OCI-LY7 (cell line): Measurements from ENCODE around the gene IRX4. TPM values are rescaled to one million over a fixed set of nuclear protein-coding genes. Genes with fewer than 3 reads are reported as not detected.

Experiments
- BruUV-seq: library from RNA; stranded (reverse); fragments of 400-500 nt; replicated peaks from 2 replicates; lab custom pipeline; 2021; lab: Mats Ljungman, UMichigan
- CTCF ChIA-PET: fragments of 300-600 bp; sonication (Branson Sonifier 250); formaldehyde crosslinking; loops from one replicate; lab custom pipeline; 2022; ENCODE audit warnings: antibody characterized with exemption; ENCODE audit not compliant: unreplicated experiment; lab: Charles Lee
- POLR2A ChIA-PET: fragments of 300-600 bp; sonication (Branson Sonifier 250); formaldehyde crosslinking; loops from one replicate; lab custom pipeline; 2022; ENCODE audit warnings: antibody characterized with exemption; lab: Charles Lee
- DNase-seq: peaks from one replicate; pipeline ENCODE4 v3.0.0-alpha.2; 2015; ENCODE audit warnings: low spot score
- H2AFZ ChIP-seq: fragments of 200-600 bp; sonication (generic), shearing (Covaris generic); 2 replicates; pipeline ENCODE4 v1.6.1; 2014; ENCODE audit warnings: mild to moderate bottlenecking, antibody characterized with exemption, low read length, moderate library complexity
- H3K27ac ChIP-seq: fragments of 200-600 bp; sonication (generic); 2 replicates; pipeline ENCODE4 v1.5.1; 2014; ENCODE audit warnings: mixed run types, low read depth, mild to moderate bottlenecking, moderate library complexity, low read length, inconsistent platforms; ENCODE audit not compliant: poor library complexity, severe bottlenecking
- H3K36me3 ChIP-seq: fragments of 200-600 bp; sonication (generic); 2 replicates; pipeline ENCODE4 v1.6.1; 2014; ENCODE audit warnings: mild to moderate bottlenecking, antibody characterized with exemption, low read length, moderate library complexity, mixed read lengths; ENCODE audit not compliant: insufficient read depth
- H3K4me1 ChIP-seq: fragments of 200-600 bp; sonication (generic); 2 replicates; pipeline ENCODE4 v1.5.1; 2014; ENCODE audit warnings: mild to moderate bottlenecking, low read length; ENCODE audit not compliant: insufficient read depth, poor library complexity, severe bottlenecking
- H3K4me2 ChIP-seq: fragments of 200-600 bp; sonication (generic); 2 replicates; pipeline ENCODE4 v1.6.1; 2014; ENCODE audit warnings: mild to moderate bottlenecking, low read length
- H3K4me3 ChIP-seq: fragments of 200-600 bp; sonication (generic); 2 replicates; pipeline ENCODE4 v1.5.1; 2014; ENCODE audit warnings: mild to moderate bottlenecking, low read depth, low read length; ENCODE audit not compliant: poor library complexity, severe bottlenecking
- H3K79me2 ChIP-seq: fragments of 200-600 bp; sonication (generic); 2 replicates; pipeline ENCODE4 v1.6.1; 2016; ENCODE audit warnings: low read depth, mild to moderate bottlenecking, low read length, moderate library complexity, mixed read lengths; ENCODE audit not compliant: insufficient read depth
- H3K9me2 ChIP-seq: fragments of 200-600 bp; sonication (generic); 2 replicates; pipeline ENCODE4 v1.6.1; 2016; ENCODE audit warnings: mild to moderate bottlenecking, low read length, mixed read lengths; ENCODE audit not compliant: insufficient read depth
- H3K9me3 ChIP-seq: fragments of 200-600 bp; sonication (generic); 2 replicates; pipeline ENCODE4 v1.6.1; 2014; ENCODE audit warnings: mild to moderate bottlenecking, mixed run types, low read length, mixed read lengths
- H4K20me1 ChIP-seq: fragments of 200-600 bp; sonication (generic); 2 replicates; pipeline ENCODE4 v1.6.1; 2014; ENCODE audit warnings: mild to moderate bottlenecking, antibody characterized with exemption, low read length, moderate library complexity, mixed read lengths; ENCODE audit not compliant: insufficient read depth
- CTCF ChIP-seq: fragments of 200-600 bp; sonication (generic); conservative IDR thresholded peaks from 2 replicates; pipeline ENCODE4 v1.5.1; 2014; ENCODE audit warnings: mild to moderate bottlenecking, antibody characterized with exemption, low read length, moderate library complexity, mixed read lengths
- EZH2phosphoT487 ChIP-seq: fragments of 200-600 bp; sonication (generic); IDR thresholded peaks from 2 replicates; pipeline ENCODE4 v1.6.1; 2018; ENCODE audit warnings: low read depth, borderline replicate concordance, mild to moderate bottlenecking, mixed run types, antibody characterized with exemption, low read length, moderate library complexity, mixed read lengths
- intact Hi-C: fragments of 100-400 bp; cut with micrococcal nuclease; formaldehyde crosslinking; loops from one replicate; pipeline ENCODE4 v1.10.0; 2022; ENCODE audit not compliant: unreplicated experiment
- total RNA-seq, 2 experiments: library from RNA; depleted of rRNA in 1 of 2; stranded (reverse); fragments of >200 nt in 1 of 2; shearing (Covaris generic) in 1 of 2; gene quantifications; 2 replicates each; pipeline ENCODE4 v1.2.3, GENCODE V29; 2014 to 2022

Gene IRX4
- total RNA-seq, 2 experiments from 2014 or later: not detected

- H3K4me1 ChIP-seq: no peaks in the 10 kb centered on the region
- no peak overlapping the region for H3K4me3 ChIP-seq
- H2AFZ ChIP-seq: no peak overlapping the region
- H3K9me3 ChIP-seq: no peaks in the 10 kb centered on the region
- H4K20me1 ChIP-seq: no peaks in the 10 kb centered on the region
- no peak overlapping the region for H3K27ac ChIP-seq
- no peak overlapping the region for H3K4me2 ChIP-seq
- DNase-seq: no peak
- H3K36me3 ChIP-seq: no peaks in the 10 kb centered on the region
- CTCF ChIA-PET: no interaction called here
- POLR2A ChIA-PET: no interaction called here
- no TSS peak for BruUV-seq
- no peak for TF ChIP-seq CTCF
- TF ChIP-seq EZH2phosphoT487: no peak
- H3K9me2 ChIP-seq: no peaks in the 10 kb centered on the region
- no peaks in the 10 kb centered on the region for H3K79me2 ChIP-seq
- intact Hi-C loops: no loop called here
Observed at GRCh38 chr5:1859099-1859498, 23.6 kb downstream of the IRX4 start.

GRCh38 chr5:1858436-1858835, 24.3 kb downstream of the IRX4 start:
- CTCF ChIA-PET: no interaction called here
- intact Hi-C loops: no loop called here

GRCh38 chr5:1857256-1857600, 25.5 kb downstream of the IRX4 start:
- no peaks in the 10 kb centered on the region for H3K9me3 ChIP-seq
- POLR2A ChIA-PET: no interaction called here
- intact Hi-C loops: no loop called here
- H3K36me3 ChIP-seq: no peaks in the 10 kb centered on the region
- no peaks in the 10 kb centered on the region for H4K20me1 ChIP-seq
- no peak overlapping the region for H3K4me3 ChIP-seq
- H3K27ac ChIP-seq: no peak overlapping the region
- H3K4me2 ChIP-seq: no peak overlapping the region
- no peaks in the 10 kb centered on the region for H3K9me2 ChIP-seq
- H3K79me2 ChIP-seq: no peaks in the 10 kb centered on the region
- CTCF ChIA-PET: no interaction called here
- TF ChIP-seq EZH2phosphoT487: no peak
- no peak for TF ChIP-seq CTCF
- H2AFZ ChIP-seq: no peak overlapping the region
- no TSS peak for BruUV-seq
- no peaks in the 10 kb centered on the region for H3K4me1 ChIP-seq
- no peak for DNase-seq

More at GRCh38 chr5:1858436-1858835, 24.3 kb downstream of the IRX4 start:
- H3K4me3 ChIP-seq: no peak overlapping the region
- H4K20me1 ChIP-seq: no peaks in the 10 kb centered on the region
- no peak overlapping the region for H3K4me2 ChIP-seq
- H2AFZ ChIP-seq: no peak overlapping the region
- no TSS peak for BruUV-seq
- H3K79me2 ChIP-seq: no peaks in the 10 kb centered on the region
- H3K4me1 ChIP-seq: no peaks in the 10 kb centered on the region
- H3K36me3 ChIP-seq: no peaks in the 10 kb centered on the region
- H3K9me3 ChIP-seq: no peaks in the 10 kb centered on the region
- TF ChIP-seq CTCF (no peak), EZH2phosphoT487 (no peak)
- no peak for DNase-seq
- H3K9me2 ChIP-seq: no peaks in the 10 kb centered on the region
- H3K27ac ChIP-seq: no peak overlapping the region
- POLR2A ChIA-PET: no interaction called here
